ENCODE data around the gene ZNF503.

The ZNF503 gene

GRCh38 chr10:75425291-75426079, 23.9 kb upstream of the ZNF503 start:
- TF ChIP-seq GATA2 (IDR thresholded peaks at IDR 0.05; ENCODE audit: low read depth, low read length) (no peak), GATA3 (IDR thresholded peaks at IDR 0.05; ENCODE audit: low read depth, low read length) (no peak)

DNA sequence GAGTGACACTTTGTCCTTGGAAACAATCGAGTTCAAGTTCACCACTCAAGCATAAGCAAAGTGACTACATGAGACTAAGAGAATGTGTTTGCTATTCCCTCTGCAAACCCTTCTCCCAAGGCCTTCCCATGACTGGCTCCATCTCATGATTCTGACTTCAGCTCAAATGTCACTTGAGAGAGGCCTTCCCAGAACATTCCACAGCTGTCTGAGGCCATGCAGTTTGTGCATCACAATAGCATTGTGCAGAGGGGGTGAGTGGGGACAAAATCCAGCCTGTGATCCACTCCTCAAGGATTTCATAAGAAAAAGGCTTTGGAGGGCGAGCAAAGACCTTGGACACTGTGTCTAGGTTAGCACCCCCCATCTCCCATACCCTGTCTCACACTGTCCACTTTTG, 23.0 kb upstream of the ZNF503 start:
- TF ChIP-seq GATA3 (IDR thresholded peaks at IDR 0.05; ENCODE audit: low read depth, low read length) (no peak), GATA2 (IDR thresholded peaks at IDR 0.05; ENCODE audit: low read depth, low read length) (no peak)

- TF ChIP-seq GATA2 (IDR thresholded peaks at IDR 0.05; ENCODE audit: low read depth, low read length), result no peak
- TF ChIP-seq GATA3 (IDR thresholded peaks at IDR 0.05; ENCODE audit: low read depth, low read length), result no peak
Observed at GRCh38 chr10:75422913-75423312, 21.3 kb upstream of the ZNF503 start.

GRCh38 chr10:75418712-75419111, 17.1 kb upstream of the ZNF503 start:
- TF ChIP-seq GATA2 (IDR thresholded peaks at IDR 0.05; ENCODE audit: low read depth, low read length), result no peak
- TF ChIP-seq GATA3 (IDR thresholded peaks at IDR 0.05; ENCODE audit: low read depth, low read length), result no peak

- TF ChIP-seq GATA3 (IDR thresholded peaks at IDR 0.05; ENCODE audit: low read depth, low read length), result no peak
Observed at GRCh38 chr10:75418293-75418692, 16.7 kb upstream of the ZNF503 start.

DNA sequence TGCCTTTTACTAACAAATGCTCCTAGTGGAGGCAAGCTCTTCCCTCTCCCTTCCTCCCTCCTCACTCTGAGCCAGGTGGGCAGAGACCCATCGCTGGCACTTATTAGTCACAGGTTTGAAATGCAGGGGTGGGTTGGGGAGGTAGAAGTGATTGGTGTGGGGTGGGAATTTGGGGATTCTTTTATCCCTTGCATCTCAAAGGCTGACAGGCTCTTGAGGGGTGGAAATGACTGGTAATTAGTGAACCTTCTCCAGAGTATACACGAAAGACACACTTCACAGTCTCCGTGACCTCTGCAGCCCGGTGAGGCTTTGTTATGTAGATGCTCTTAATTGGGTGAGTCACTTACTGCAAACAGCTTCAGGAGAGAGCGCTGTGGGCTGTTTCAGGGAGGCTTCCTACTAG, 16.0 kb upstream of the ZNF503 start:
- TF ChIP-seq GATA2 (IDR thresholded peaks at IDR 0.05; ENCODE audit: low read depth, low read length) (no peak), GATA3 (IDR thresholded peaks at IDR 0.05; ENCODE audit: low read depth, low read length) (no peak)

GRCh38 chr10:75414527-75414926, 13.0 kb upstream of the ZNF503 start:
- TF ChIP-seq GATA2 (IDR thresholded peaks at IDR 0.05; ENCODE audit: low read depth, low read length) (no peak), GATA3 (IDR thresholded peaks at IDR 0.05; ENCODE audit: low read depth, low read length) (no peak)

- TF ChIP-seq GATA3 (IDR thresholded peaks at IDR 0.05; ENCODE audit: low read depth, low read length), result no peak
- TF ChIP-seq GATA2 (IDR thresholded peaks at IDR 0.05; ENCODE audit: low read depth, low read length), result no peak
Observed at GRCh38 chr10:75410132-75411005, 8.8 kb upstream of the ZNF503 start.

GRCh38 chr10:75408911-75409885, 7.6 kb upstream of the ZNF503 start:
- TF ChIP-seq GATA2 (IDR thresholded peaks at IDR 0.05; ENCODE audit: low read depth, low read length) (no peak), GATA3 (IDR thresholded peaks at IDR 0.05; ENCODE audit: low read depth, low read length) (no peak)

GRCh38 chr10:75408509-75408875, 6.9 kb upstream of the ZNF503 start:
- TF ChIP-seq GATA3 (IDR thresholded peaks at IDR 0.05; ENCODE audit: low read depth, low read length), result no peak
- no peak for TF ChIP-seq GATA2 (IDR thresholded peaks at IDR 0.05; ENCODE audit: low read depth, low read length)

- TF ChIP-seq GATA3 (IDR thresholded peaks at IDR 0.05; ENCODE audit: low read depth, low read length), result no peak
- no peak for TF ChIP-seq GATA2 (IDR thresholded peaks at IDR 0.05; ENCODE audit: low read depth, low read length)
Observed at GRCh38 chr10:75407713-75408508, 6.3 kb upstream of the ZNF503 start.

DNA sequence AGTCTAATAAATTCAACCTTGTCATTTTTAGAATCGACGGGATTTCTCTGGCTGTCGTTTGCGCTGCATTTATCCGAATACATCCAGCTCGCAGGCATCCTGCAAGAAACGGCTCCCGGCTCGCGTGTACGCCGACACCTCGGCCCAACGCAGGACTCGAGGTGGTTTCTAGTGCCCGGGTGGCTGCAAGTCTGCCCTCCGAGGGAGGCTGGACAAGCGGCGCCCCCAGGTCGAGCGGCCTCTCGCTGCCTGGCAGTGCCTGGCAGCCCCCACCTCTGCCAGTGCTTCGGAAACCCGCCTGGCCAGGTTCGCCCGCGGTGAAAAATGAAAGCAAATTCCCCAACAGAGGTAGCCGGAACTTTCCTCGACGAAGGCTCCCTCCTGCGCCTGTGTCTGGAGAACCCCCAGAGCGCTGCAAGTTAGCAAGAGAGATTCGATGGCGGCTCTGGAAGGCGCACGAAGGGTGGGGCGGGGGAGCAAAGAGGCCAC, 5.7 kb upstream of the ZNF503 start:
- no peak for TF ChIP-seq GATA2 (IDR thresholded peaks at IDR 0.05; ENCODE audit: low read depth, low read length)
- TF ChIP-seq GATA3 (IDR thresholded peaks at IDR 0.05; ENCODE audit: low read depth, low read length), result no peak
